Mammary epithelial cell (primary cell): ENCODE measurements around the gene IFI16.

Experiments
- CTCF ChIP-seq, 2 donors: IDR thresholded peaks in 1 of 2; conservative IDR thresholded peaks in 1 of 2; 2 replicates each; pipeline ENCODE4 v1.5.1; 2011 to 2012; ENCODE audit warnings: inconsistent platforms in 2 of 2, low read length in 2 of 2, mild to moderate bottlenecking in 2 of 2, control low read depth in 1 of 2, low read depth in 1 of 2; ENCODE audit not compliant: insufficient read depth in 1 of 2; ENCODE audit errors: extremely low read depth in 1 of 2
- EZH2 ChIP-seq: IDR thresholded peaks from 2 replicates; pipeline ENCODE4 v1.6.1; 2012; ENCODE audit warnings: low read length, inconsistent platforms, borderline replicate concordance

DNA sequence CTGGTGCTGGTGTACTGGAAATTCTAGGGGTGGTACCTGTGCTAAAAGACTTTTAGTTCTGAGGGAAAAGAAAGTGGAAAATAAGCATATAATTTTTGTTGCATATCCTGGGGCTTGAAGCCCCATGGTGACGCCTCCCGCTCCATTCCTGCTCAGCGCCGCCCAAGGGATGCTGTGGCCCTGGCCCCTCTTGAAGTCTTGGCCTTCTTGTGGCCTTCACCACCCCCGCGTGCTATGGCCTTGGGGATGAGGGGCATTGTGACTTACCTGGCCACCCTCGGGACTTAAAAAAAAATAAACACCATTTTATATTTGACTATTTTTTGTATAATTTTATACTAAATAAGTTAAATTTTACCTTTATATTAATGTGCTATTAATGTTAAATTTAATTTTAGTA lies 15.3 kb downstream of the IFI16 start:
- TF ChIP-seq CTCF (conservative IDR thresholded peaks at IDR 0.05 in 1 of 2, IDR thresholded peaks at IDR 0.05 in 1 of 2; ENCODE audit: extremely low read depth in 1 of 2, insufficient read depth in 1 of 2, low read depth in 1 of 2, low read length in 2 of 2), result no peak
- TF ChIP-seq EZH2, result no peak
